H1 (cell line): Measurements from ENCODE around the gene KTN1. TPM values are rescaled to one million over a fixed set of nuclear protein-coding genes. Genes with fewer than 3 reads are reported as not detected.

Experiments
- CTCF ChIA-PET: fragments of 300-600 bp; sonication (Branson Sonifier 250); formaldehyde crosslinking; loops from one replicate; lab custom pipeline; 2021; ENCODE audit not compliant: partially characterized antibody; lab: Charles Lee
- POLR2A ChIA-PET: fragments of 300-600 bp; sonication (Branson Sonifier 250); formaldehyde crosslinking; loops from one replicate; lab custom pipeline; 2021; ENCODE audit warnings: inconsistent platforms; ENCODE audit not compliant: partially characterized antibody; lab: Charles Lee
- DNase-seq, 2 experiments: peaks; one replicate each; pipeline versions ENCODE4 v3.0.0 to v3.0.0-alpha.2; 2010 to 2022; ENCODE audit warnings: low spot score in 2 of 2, low read depth in 1 of 2, mixed read lengths in 1 of 2
- FAIRE-seq: peaks from 2 replicates; lab custom pipeline; 2011; peaks lifted over from hg19 to GRCh38; lab: Jason Lieb, UNC
- H2AFZ ChIP-seq: 2 replicates; pipeline ENCODE4 v1.8.1; 2012; ENCODE audit warnings: low read length, inconsistent platforms
- H2AK5ac ChIP-seq: 2 replicates; pipeline ENCODE4 v1.6.1; 2013; ENCODE audit warnings: low read depth, low read length
- H2BK120ac ChIP-seq: replicated peaks from 2 replicates; pipeline ENCODE3; 2013; ENCODE audit warnings: low read depth, low read length, inconsistent platforms
- H2BK12ac ChIP-seq: 2 replicates; pipeline ENCODE4 v1.6.1; 2013; ENCODE audit warnings: low read depth, low read length
- H2BK15ac ChIP-seq: 2 replicates; pipeline ENCODE4 v1.6.1; 2013; ENCODE audit warnings: low read length
- H2BK20ac ChIP-seq: 2 replicates; pipeline ENCODE4 v1.6.1; 2013; ENCODE audit warnings: low read length
- H2BK5ac ChIP-seq: 2 replicates; pipeline ENCODE4 v1.6.1; 2013; ENCODE audit warnings: low read depth, low read length
- H3K14ac ChIP-seq: 2 replicates; pipeline ENCODE4 v1.6.1; 2013; ENCODE audit warnings: inconsistent platforms; ENCODE audit not compliant: insufficient read length
- H3K18ac ChIP-seq: 2 replicates; pipeline ENCODE4 v1.6.1; 2013; ENCODE audit warnings: low read length; ENCODE audit errors: extremely low read depth
- H3K23ac ChIP-seq: 2 replicates; pipeline ENCODE4 v1.6.1; 2013; ENCODE audit warnings: inconsistent platforms; ENCODE audit not compliant: insufficient read length
- H3K23me2 ChIP-seq: 2 replicates; pipeline ENCODE4 v1.6.1; 2013; ENCODE audit warnings: low read depth, low read length
- H3K27ac ChIP-seq: 2 replicates; pipeline ENCODE4 v1.6.1; 2011; ENCODE audit warnings: low read depth, low read length, inconsistent platforms
- H3K27me3 ChIP-seq, 4 experiments: replicated peaks in 1 of 4; 1 replicate in 1 of 4; 2 replicates in 3 of 4; pipeline versions ENCODE4 v1.6.1 to v1.8.1; 2011 to 2013; ENCODE audit warnings: low read length in 3 of 4, mild to moderate bottlenecking in 3 of 4, inconsistent platforms in 2 of 4, mixed read lengths in 2 of 4, moderate library complexity in 1 of 4; ENCODE audit not compliant: control insufficient read depth in 3 of 4, insufficient read depth in 3 of 4; ENCODE audit errors: extremely low read depth in 1 of 4
- H3K36me3 ChIP-seq, 4 experiments: 2 replicates each; pipeline versions ENCODE4 v1.6.1 to v1.8.1; 2011 to 2013; ENCODE audit warnings: mild to moderate bottlenecking in 4 of 4, low read length in 3 of 4, moderate library complexity in 2 of 4, control low read depth in 1 of 4, inconsistent platforms in 1 of 4; ENCODE audit not compliant: insufficient read depth in 4 of 4, control insufficient read depth in 2 of 4
- H3K4ac ChIP-seq: replicated peaks from 2 replicates; pipeline ENCODE3; 2013; ENCODE audit warnings: low read length, low read depth, mixed read lengths, inconsistent platforms; ENCODE audit not compliant: insufficient read length
- H3K4me1 ChIP-seq, 4 experiments: replicated peaks in 1 of 4; 1 replicate in 1 of 4; 2 replicates in 3 of 4; pipeline versions ENCODE4 v1.6.1 to v1.8.1; 2011 to 2013; ENCODE audit warnings: low read length in 3 of 4, inconsistent platforms in 2 of 4, mixed read lengths in 1 of 4; ENCODE audit not compliant: insufficient read depth in 4 of 4, control insufficient read depth in 3 of 4
- H3K4me2 ChIP-seq, 2 experiments: 2 replicates each; pipeline versions ENCODE4 v1.6.1 to v1.8.1; 2011 to 2013; ENCODE audit warnings: low read depth in 2 of 2, low read length in 2 of 2, control low read depth in 1 of 2, inconsistent platforms in 1 of 2, mild to moderate bottlenecking in 1 of 2; ENCODE audit not compliant: insufficient read depth in 1 of 2
- H3K4me3 ChIP-seq, 4 experiments: fragments of 200-600, 300-600 bp in 1 of 4; sonication (generic), shearing (Covaris generic), sonication (Bioruptor Twin) in 1 of 4; 2 replicates each; pipeline versions ENCODE4 v1.5.1 to v1.8.1; 2011 to 2016; ENCODE audit warnings: low read length in 4 of 4, low read depth in 3 of 4, control low read depth in 2 of 4, inconsistent platforms in 2 of 4, mild to moderate bottlenecking in 2 of 4, mixed read lengths in 1 of 4, moderate library complexity in 1 of 4; ENCODE audit not compliant: insufficient read depth in 2 of 4; ENCODE audit errors: extremely low read depth in 1 of 4
- H3K56ac ChIP-seq: replicated peaks from 2 replicates; pipeline ENCODE3; 2013; ENCODE audit warnings: low read depth, mild to moderate bottlenecking, mixed read lengths, low read length, inconsistent platforms; ENCODE audit not compliant: insufficient read length
- H3K79me1 ChIP-seq: 2 replicates; pipeline ENCODE4 v1.6.1; 2013; ENCODE audit warnings: low read depth, low read length, control low read depth
- H3K79me2 ChIP-seq, 2 experiments: 2 replicates each; pipeline versions ENCODE4 v1.6.1 to v1.8.1; 2012 to 2013; ENCODE audit warnings: low read length in 2 of 2, mild to moderate bottlenecking in 2 of 2, inconsistent platforms in 1 of 2; ENCODE audit not compliant: insufficient read depth in 2 of 2, control insufficient read depth in 1 of 2
- H3K9ac ChIP-seq, 4 experiments: replicated peaks in 1 of 4; 1 replicate in 1 of 4; 2 replicates in 3 of 4; pipeline versions ENCODE4 v1.6.1 to v1.8.1; 2011 to 2013; ENCODE audit warnings: low read depth in 3 of 4, low read length in 3 of 4, control low read depth in 2 of 4, mild to moderate bottlenecking in 2 of 4, moderate library complexity in 2 of 4, inconsistent platforms in 1 of 4; ENCODE audit errors: extremely low read depth in 1 of 4
- H3K9me3 ChIP-seq, 2 experiments: 2 replicates each; pipeline versions ENCODE4 v1.6.1 to v1.8.1; 2012 to 2013; ENCODE audit warnings: mild to moderate bottlenecking in 2 of 2, moderate library complexity in 2 of 2, control low read depth in 1 of 2, inconsistent platforms in 1 of 2, low read depth in 1 of 2, low read length in 1 of 2, mixed read lengths in 1 of 2; ENCODE audit not compliant: insufficient read depth in 2 of 2
- H4K20me1 ChIP-seq, 2 experiments: replicated peaks in 1 of 2; 2 replicates each; pipeline versions ENCODE3 to v1.8.1; 2011 to 2013; ENCODE audit warnings: inconsistent platforms in 2 of 2, low read length in 2 of 2, mild to moderate bottlenecking in 1 of 2; ENCODE audit not compliant: insufficient read depth in 2 of 2, control insufficient read depth in 1 of 2
- H4K5ac ChIP-seq: 2 replicates; pipeline ENCODE4 v1.6.1; 2013; ENCODE audit warnings: low read length, low read depth, mixed read lengths, inconsistent platforms; ENCODE audit not compliant: insufficient read length
- H4K8ac ChIP-seq: 2 replicates; pipeline ENCODE4 v1.8.0; 2013; ENCODE audit warnings: mild to moderate bottlenecking, moderate library complexity, low read length, inconsistent platforms; ENCODE audit not compliant: insufficient read depth; ENCODE audit errors: extremely low read depth
- H4K91ac ChIP-seq: replicated peaks from 2 replicates; pipeline ENCODE3; 2013; ENCODE audit warnings: low read length, mixed read lengths, inconsistent platforms; ENCODE audit not compliant: insufficient read length
- CBX5 ChIP-seq: fragments of 300-800, 300-1000 bp; sonication (generic); IDR thresholded peaks from 2 replicates; pipeline ENCODE4 v1.7.1; 2016; ENCODE audit warnings: antibody characterized with exemption, low read length, low read depth
- CHD2 ChIP-seq: IDR thresholded peaks from 2 replicates; pipeline ENCODE4 v1.6.1; 2012; ENCODE audit warnings: low read length, improper control_type of control experiment
- CREB1 ChIP-seq: IDR thresholded peaks from 2 replicates; pipeline ENCODE4 v1.6.1; 2012; ENCODE audit warnings: inconsistent platforms
- EP300 ChIP-seq, 2 experiments: IDR thresholded peaks; 1 replicate in 1 of 2; 2 replicates in 1 of 2; pipeline ENCODE4 v1.6.1; 2011 to 2012; ENCODE audit warnings: low read depth in 2 of 2, low read length in 2 of 2, mild to moderate bottlenecking in 2 of 2, borderline replicate concordance in 1 of 2, inconsistent platforms in 1 of 2, moderate library complexity in 1 of 2
- NANOG ChIP-seq: IDR thresholded peaks from 2 replicates; pipeline ENCODE4 v1.6.1; 2011; ENCODE audit warnings: low read length, low read depth, mild to moderate bottlenecking, inconsistent platforms; ENCODE audit not compliant: insufficient read depth, poor library complexity, severe bottlenecking
- WGBS, 2 experiments: shearing (Covaris generic) in 1 of 2; methylation state at CpG; one replicate each; pipeline versions ENCODE4 v1.1.6 to v1.1.7; 2013 to 2015; ENCODE audit warnings: low lambda C conversion rate in 2 of 2, mixed read lengths in 2 of 2, inconsistent platforms in 1 of 2, low coverage in 1 of 2, missing lambda C conversion rate in 1 of 2; ENCODE audit not compliant: insufficient replicate concordance in 2 of 2, insufficient coverage in 1 of 2, insufficient read length in 1 of 2; ENCODE audit errors: extremely low coverage in 1 of 2, missing lambda C conversion rate in 1 of 2; 5-methylcytosine and 5-hydroxymethylcytosine counted together
- polyA plus RNA-seq, 7 experiments: library from polyadenylated mRNA; depleted of rRNA in 3 of 7; stranded (reverse) in 5 of 7; unstranded in 2 of 7; fragments of >200 nt in 5 of 7; fragments of 200-250 nt in 2 of 7; gene quantifications; 1 replicate in 5 of 7; 2 replicates in 1 of 7; 4 replicates in 1 of 7; pipeline versions ENCODE4 v1.2.1 to v1.2.3, GENCODE V29; 2011 to 2013; ENCODE audit warnings: missing spikeins in 2 of 7, mixed read lengths in 2 of 7
- total RNA-seq: library from RNA; stranded (reverse); fragmentation: NEBNext Ultra II Directional; extraction: Animal tissue kit (Norgen Biotek cat#: 25700); gene quantifications from 2 replicates; pipeline ENCODE4 v1.2.1, GENCODE V29; 2021

The KTN1 gene
- total and polyA plus RNA-seq, 2 of the 8 experiments (the other 6 are each of a cell fraction or from before 2014, with no cell fraction given): 15.4 to 151 TPM

GRCh38 chr14:55547650-55548315 is 32.2 kb upstream of the KTN1 start:
- no peak overlapping the region for H2BK5ac ChIP-seq
- FAIRE-seq (no peak), DNase-seq (no peak)
- no peak overlapping the region for H4K5ac ChIP-seq
- H3K79me1 ChIP-seq: no peaks in the 10 kb centered on the region
- H4K91ac ChIP-seq: no peak overlapping the region
- H3K4me1 ChIP-seq: no peaks in the 10 kb centered on the region
- no peak overlapping the region for H2AK5ac ChIP-seq
- ChIA-PET CTCF (interaction anchor here (0.7 kb wide), 1 partner anchor 8 kb away, joined by 3 read pairs; no protein-coding TSS in a partner anchor), POLR2A (interaction anchor here (0.9 kb wide), 1 partner anchor 8 kb away, joined by 3 read pairs; no protein-coding TSS in a partner anchor)
- no peak overlapping the region for H3K9ac ChIP-seq
- H3K27me3 ChIP-seq: no peaks in the 10 kb centered on the region
- H3K79me2 ChIP-seq: no peaks in the 10 kb centered on the region
- H3K4ac ChIP-seq: no peak overlapping the region
- no peak overlapping the region for H3K23ac ChIP-seq
- H3K14ac ChIP-seq: no peak overlapping the region
- no peak overlapping the region for H3K18ac ChIP-seq
- H2BK120ac ChIP-seq: no peak overlapping the region
- no peak overlapping the region for H2AFZ ChIP-seq
- no peak overlapping the region for H3K4me3 ChIP-seq
- H4K20me1 ChIP-seq: no peaks in the 10 kb centered on the region
- H3K4me2 ChIP-seq: no peak overlapping the region
- H3K23me2 ChIP-seq: no peaks in the 10 kb centered on the region
- no peak overlapping the region for H2BK15ac ChIP-seq
- no peak overlapping the region for H3K56ac ChIP-seq
- no peak overlapping the region for H2BK20ac ChIP-seq
- no peak for TF ChIP-seq CBX5
- no peak for TF ChIP-seq EP300 (IDR thresholded peaks at IDR 0.05; ENCODE audit: borderline replicate concordance in 1 of 2, low read depth in 2 of 2, low read length in 2 of 2)
- no peak for TF ChIP-seq NANOG
- TF ChIP-seq CREB1: no peak
- TF ChIP-seq CHD2: no peak
- WGBS, 2 experiments: 92% methylated on average over 3 of the region's 3 CpGs; no CpG with 5 or more reads in 1 of the 2 experiments
- no peak overlapping the region for H2BK12ac ChIP-seq
- H4K8ac ChIP-seq: no peak overlapping the region
- H3K36me3 ChIP-seq: no peaks in the 10 kb centered on the region
- H3K9me3 ChIP-seq: no peaks in the 10 kb centered on the region
- H3K27ac ChIP-seq: no peak overlapping the region
